HEK293 (cell line): ENCODE data around the gene VARS1.

Experiments
- GFI1B ChIP-seq: fragments of 450-650 bp; formaldehyde crosslinking; IDR thresholded peaks from 2 replicates; pipeline ENCODE4 v1.5.1; 2016; ENCODE audit warnings: missing biosample characterization, missing genetic modification characterization
- GLI4 ChIP-seq: fragments of 450-650 bp; formaldehyde crosslinking; IDR thresholded peaks from 2 replicates; pipeline ENCODE4 v1.5.1; 2016; ENCODE audit warnings: missing biosample characterization, missing genetic modification characterization
- KLF1 ChIP-seq: fragments of 450-650 bp; formaldehyde crosslinking; IDR thresholded peaks from 2 replicates; pipeline ENCODE4 v1.5.1; 2016; ENCODE audit warnings: missing biosample characterization, missing genetic modification characterization
- PRDM1 ChIP-seq: fragments of 450-650 bp; formaldehyde crosslinking; IDR thresholded peaks from 2 replicates; pipeline ENCODE4; 2016; ENCODE audit warnings: missing biosample characterization, missing genetic modification characterization
- SETDB1 ChIP-seq: IDR thresholded peaks from one replicate; pipeline ENCODE4 v1.6.1; 2017; ENCODE audit warnings: mild to moderate bottlenecking, low read length, moderate library complexity, mixed read lengths; ENCODE audit not compliant: insufficient read length
- TCF7L2 ChIP-seq: IDR thresholded peaks from 2 replicates; pipeline ENCODE4 v1.6.1; 2011; ENCODE audit warnings: low read depth, mild to moderate bottlenecking, inconsistent platforms, low read length, moderate library complexity, borderline replicate concordance
- ZBTB1 ChIP-seq: fragments of 450-650 bp; formaldehyde crosslinking; IDR thresholded peaks from 2 replicates; pipeline ENCODE4 v1.5.1; 2016; ENCODE audit warnings: missing biosample characterization, missing genetic modification characterization
- ZNF24 ChIP-seq: fragments of 450-650 bp; formaldehyde crosslinking; IDR thresholded peaks from 2 replicates; pipeline ENCODE4 v1.5.1; 2016; ENCODE audit warnings: missing biosample characterization, missing genetic modification characterization
- ZNF549 ChIP-seq: fragments of 450-650 bp; IDR thresholded peaks from 2 replicates; pipeline ENCODE4 v1.5.1; 2018; ENCODE audit warnings: missing biosample characterization, missing genetic modification characterization, mild to moderate bottlenecking, inconsistent platforms, moderate library complexity
- ZNF596 ChIP-seq: fragments of 450-650 bp; IDR thresholded peaks from 2 replicates; pipeline ENCODE4 v1.5.0; 2018; ENCODE audit warnings: missing biosample characterization, mild to moderate bottlenecking, missing genetic modification characterization, moderate library complexity
- ZNF621 ChIP-seq: fragments of 450-650 bp; formaldehyde crosslinking; IDR thresholded peaks from 2 replicates; pipeline ENCODE4 v1.5.1; 2017; ENCODE audit warnings: missing biosample characterization, missing genetic modification characterization
- TF ChIP-seq, protein P1 (sequence below): fragments of 450-650 bp; formaldehyde crosslinking; IDR thresholded peaks from 2 replicates; pipeline ENCODE4 v1.5.1; 2016; ENCODE audit warnings: missing biosample characterization, missing genetic modification characterization
- TF ChIP-seq, protein P2 (sequence below): fragments of 450-650 bp; formaldehyde crosslinking; IDR thresholded peaks from 2 replicates; pipeline ENCODE4 v1.5.1; 2016; ENCODE audit warnings: missing biosample characterization, missing genetic modification characterization
- TF ChIP-seq, protein P3 (sequence below): fragments of 450-650 bp; formaldehyde crosslinking; IDR thresholded peaks from 2 replicates; pipeline ENCODE4 v1.5.1; 2016; ENCODE audit warnings: missing biosample characterization, missing genetic modification characterization

DNA sequence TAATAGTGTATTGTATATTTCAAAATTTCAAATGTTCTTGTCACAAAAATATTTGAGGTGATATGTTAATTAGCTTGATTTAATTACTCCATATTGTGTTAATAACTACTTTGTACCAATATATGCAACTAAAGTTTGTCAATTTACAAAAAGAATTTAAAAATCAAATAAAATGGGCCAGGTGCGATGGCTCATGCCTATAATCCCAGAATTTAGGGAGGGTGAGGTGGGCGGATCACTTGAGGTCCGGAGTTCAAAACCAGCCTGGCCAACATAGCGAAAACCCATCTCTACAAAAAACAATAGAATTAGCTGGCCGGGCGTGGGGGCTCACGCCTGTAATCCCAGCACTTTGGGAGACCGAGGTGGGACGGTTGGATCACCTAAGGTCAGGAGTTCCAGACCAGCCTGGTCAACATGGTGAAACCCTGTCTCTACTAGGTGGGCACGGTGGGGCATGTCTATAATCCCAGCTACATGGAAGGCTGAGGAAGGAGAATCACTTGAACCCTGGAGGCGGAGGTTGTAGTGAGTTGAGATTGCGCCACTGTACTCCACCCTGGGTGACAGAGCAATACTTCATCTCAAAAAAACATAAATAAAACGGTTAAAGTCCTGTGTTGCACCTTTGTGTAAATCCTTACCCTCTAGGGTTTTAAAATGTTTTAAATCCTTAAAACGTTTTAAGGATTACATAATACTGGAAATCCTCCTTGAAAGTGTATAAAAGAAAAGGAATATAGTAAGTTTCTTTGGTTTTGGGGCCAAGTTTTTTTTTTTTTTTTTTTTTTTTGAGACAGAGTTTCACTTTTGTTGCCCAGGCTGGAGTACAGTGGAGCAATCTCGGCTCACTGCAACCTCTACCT, 36.0 kb upstream of the VARS1 start:
- TF ChIP-seq GFI1B (peak; percentile 5), ZNF596 (tag by site-specific recombination) (no peak), ZNF24 (tag by site-specific recombination) (no peak), SETDB1 (no peak), ZNF549 (tag by site-specific recombination) (no peak), KLF1 (tag by site-specific recombination) (peak; percentile 29; the same call in 1 of the 2 replicates), TCF7L2 (no peak), ZBTB1 (no peak), PRDM1 (tag by site-specific recombination) (peak; percentile 61), ZNF621 (tag by site-specific recombination) (no peak), GLI4 (tag by site-specific recombination) (no peak)
- TF ChIP-seq, protein P1, sequence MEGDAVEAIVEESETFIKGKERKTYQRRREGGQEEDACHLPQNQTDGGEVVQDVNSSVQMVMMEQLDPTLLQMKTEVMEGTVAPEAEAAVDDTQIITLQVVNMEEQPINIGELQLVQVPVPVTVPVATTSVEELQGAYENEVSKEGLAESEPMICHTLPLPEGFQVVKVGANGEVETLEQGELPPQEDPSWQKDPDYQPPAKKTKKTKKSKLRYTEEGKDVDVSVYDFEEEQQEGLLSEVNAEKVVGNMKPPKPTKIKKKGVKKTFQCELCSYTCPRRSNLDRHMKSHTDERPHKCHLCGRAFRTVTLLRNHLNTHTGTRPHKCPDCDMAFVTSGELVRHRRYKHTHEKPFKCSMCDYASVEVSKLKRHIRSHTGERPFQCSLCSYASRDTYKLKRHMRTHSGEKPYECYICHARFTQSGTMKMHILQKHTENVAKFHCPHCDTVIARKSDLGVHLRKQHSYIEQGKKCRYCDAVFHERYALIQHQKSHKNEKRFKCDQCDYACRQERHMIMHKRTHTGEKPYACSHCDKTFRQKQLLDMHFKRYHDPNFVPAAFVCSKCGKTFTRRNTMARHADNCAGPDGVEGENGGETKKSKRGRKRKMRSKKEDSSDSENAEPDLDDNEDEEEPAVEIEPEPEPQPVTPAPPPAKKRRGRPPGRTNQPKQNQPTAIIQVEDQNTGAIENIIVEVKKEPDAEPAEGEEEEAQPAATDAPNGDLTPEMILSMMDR: no peak
- TF ChIP-seq, protein P2, sequence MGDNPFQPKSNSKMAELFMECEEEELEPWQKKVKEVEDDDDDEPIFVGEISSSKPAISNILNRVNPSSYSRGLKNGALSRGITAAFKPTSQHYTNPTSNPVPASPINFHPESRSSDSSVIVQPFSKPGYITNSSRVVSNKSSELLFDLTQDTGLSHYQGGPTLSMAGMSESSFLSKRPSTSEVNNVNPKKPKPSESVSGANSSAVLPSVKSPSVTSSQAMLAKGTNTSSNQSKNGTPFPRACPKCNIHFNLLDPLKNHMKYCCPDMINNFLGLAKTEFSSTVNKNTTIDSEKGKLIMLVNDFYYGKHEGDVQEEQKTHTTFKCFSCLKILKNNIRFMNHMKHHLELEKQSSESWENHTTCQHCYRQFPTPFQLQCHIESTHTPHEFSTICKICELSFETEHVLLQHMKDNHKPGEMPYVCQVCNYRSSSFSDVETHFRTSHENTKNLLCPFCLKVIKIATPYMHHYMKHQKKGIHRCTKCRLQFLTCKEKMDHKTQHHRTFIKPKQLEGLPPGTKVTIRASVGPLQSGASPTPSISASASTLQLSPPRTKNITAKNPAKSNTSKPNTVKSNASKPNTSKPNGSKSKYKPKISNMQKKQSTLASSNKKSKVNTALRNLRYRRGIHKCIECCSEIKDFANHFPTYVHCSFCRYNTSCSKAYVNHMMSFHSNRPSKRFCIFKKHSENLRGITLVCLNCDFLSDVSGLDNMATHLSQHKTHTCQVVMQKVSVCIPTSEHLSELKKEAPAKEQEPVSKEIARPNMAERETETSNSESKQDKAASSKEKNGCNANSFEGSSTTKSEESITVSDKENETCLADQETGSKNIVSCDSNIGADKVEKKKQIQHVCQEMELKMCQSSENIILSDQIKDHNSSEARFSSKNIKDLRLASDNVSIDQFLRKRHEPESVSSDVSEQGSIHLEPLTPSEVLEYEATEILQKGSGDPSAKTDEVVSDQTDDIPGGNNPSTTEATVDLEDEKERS: no peak
- TF ChIP-seq, protein P3, sequence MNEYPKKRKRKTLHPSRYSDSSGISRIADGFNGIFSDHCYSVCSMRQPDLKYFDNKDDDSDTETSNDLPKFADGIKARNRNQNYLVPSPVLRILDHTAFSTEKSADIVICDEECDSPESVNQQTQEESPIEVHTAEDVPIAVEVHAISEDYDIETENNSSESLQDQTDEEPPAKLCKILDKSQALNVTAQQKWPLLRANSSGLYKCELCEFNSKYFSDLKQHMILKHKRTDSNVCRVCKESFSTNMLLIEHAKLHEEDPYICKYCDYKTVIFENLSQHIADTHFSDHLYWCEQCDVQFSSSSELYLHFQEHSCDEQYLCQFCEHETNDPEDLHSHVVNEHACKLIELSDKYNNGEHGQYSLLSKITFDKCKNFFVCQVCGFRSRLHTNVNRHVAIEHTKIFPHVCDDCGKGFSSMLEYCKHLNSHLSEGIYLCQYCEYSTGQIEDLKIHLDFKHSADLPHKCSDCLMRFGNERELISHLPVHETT: 0 out of 2 replicates have a peak, but pooled peaks have one; percentile 16
